H1 (cell line): ENCODE results near the gene PRAMEF20. TPM values are rescaled to one million over a fixed set of nuclear protein-coding genes. Genes with fewer than 3 reads are reported as not detected.
"Not testable (repeated sequence)": the region's sequence is repeated elsewhere in the genome, so short reads cannot be mapped to it uniquely, and the experiment has no call there.

Source experiments
- CTCF ChIA-PET: fragments of 300-600 bp; sonication (Branson Sonifier 250); formaldehyde crosslinking; loops from one replicate; lab custom pipeline; 2021; ENCODE audit not compliant: partially characterized antibody; lab: Charles Lee
- POLR2A ChIA-PET: fragments of 300-600 bp; sonication (Branson Sonifier 250); formaldehyde crosslinking; loops from one replicate; lab custom pipeline; 2021; ENCODE audit warnings: inconsistent platforms; ENCODE audit not compliant: partially characterized antibody; lab: Charles Lee
- DNase-seq, 2 experiments: peaks; one replicate each; pipeline versions ENCODE4 v3.0.0 to v3.0.0-alpha.2; 2010 to 2022; ENCODE audit warnings: low spot score in 2 of 2, low read depth in 1 of 2, mixed read lengths in 1 of 2
- FAIRE-seq: peaks from 2 replicates; lab custom pipeline; 2011; peaks lifted over from hg19 to GRCh38; lab: Jason Lieb, UNC
- H2AFZ ChIP-seq: 2 replicates; pipeline ENCODE4 v1.8.1; 2012; ENCODE audit warnings: low read length, inconsistent platforms
- H2AK5ac ChIP-seq: 2 replicates; pipeline ENCODE4 v1.6.1; 2013; ENCODE audit warnings: low read depth, low read length
- H2BK120ac ChIP-seq: replicated peaks from 2 replicates; pipeline ENCODE3; 2013; ENCODE audit warnings: low read depth, low read length, inconsistent platforms
- H2BK12ac ChIP-seq: 2 replicates; pipeline ENCODE4 v1.6.1; 2013; ENCODE audit warnings: low read depth, low read length
- H2BK15ac ChIP-seq: 2 replicates; pipeline ENCODE4 v1.6.1; 2013; ENCODE audit warnings: low read length
- H2BK20ac ChIP-seq: 2 replicates; pipeline ENCODE4 v1.6.1; 2013; ENCODE audit warnings: low read length
- H2BK5ac ChIP-seq: 2 replicates; pipeline ENCODE4 v1.6.1; 2013; ENCODE audit warnings: low read depth, low read length
- H3K14ac ChIP-seq: 2 replicates; pipeline ENCODE4 v1.6.1; 2013; ENCODE audit warnings: inconsistent platforms; ENCODE audit not compliant: insufficient read length
- H3K18ac ChIP-seq: 2 replicates; pipeline ENCODE4 v1.6.1; 2013; ENCODE audit warnings: low read length; ENCODE audit errors: extremely low read depth
- H3K23ac ChIP-seq: 2 replicates; pipeline ENCODE4 v1.6.1; 2013; ENCODE audit warnings: inconsistent platforms; ENCODE audit not compliant: insufficient read length
- H3K23me2 ChIP-seq: 2 replicates; pipeline ENCODE4 v1.6.1; 2013; ENCODE audit warnings: low read depth, low read length
- H3K27ac ChIP-seq: 2 replicates; pipeline ENCODE4 v1.6.1; 2011; ENCODE audit warnings: low read depth, low read length, inconsistent platforms
- H3K27me3 ChIP-seq, 4 experiments: replicated peaks in 1 of 4; 1 replicate in 1 of 4; 2 replicates in 3 of 4; pipeline versions ENCODE4 v1.6.1 to v1.8.1; 2011 to 2013; ENCODE audit warnings: low read length in 3 of 4, mild to moderate bottlenecking in 3 of 4, inconsistent platforms in 2 of 4, mixed read lengths in 2 of 4, moderate library complexity in 1 of 4; ENCODE audit not compliant: control insufficient read depth in 3 of 4, insufficient read depth in 3 of 4; ENCODE audit errors: extremely low read depth in 1 of 4
- H3K36me3 ChIP-seq, 4 experiments: 2 replicates each; pipeline versions ENCODE4 v1.6.1 to v1.8.1; 2011 to 2013; ENCODE audit warnings: mild to moderate bottlenecking in 4 of 4, low read length in 3 of 4, moderate library complexity in 2 of 4, control low read depth in 1 of 4, inconsistent platforms in 1 of 4; ENCODE audit not compliant: insufficient read depth in 4 of 4, control insufficient read depth in 2 of 4
- H3K4ac ChIP-seq: replicated peaks from 2 replicates; pipeline ENCODE3; 2013; ENCODE audit warnings: low read length, low read depth, mixed read lengths, inconsistent platforms; ENCODE audit not compliant: insufficient read length
- H3K4me1 ChIP-seq, 4 experiments: replicated peaks in 1 of 4; 1 replicate in 1 of 4; 2 replicates in 3 of 4; pipeline versions ENCODE4 v1.6.1 to v1.8.1; 2011 to 2013; ENCODE audit warnings: low read length in 3 of 4, inconsistent platforms in 2 of 4, mixed read lengths in 1 of 4; ENCODE audit not compliant: insufficient read depth in 4 of 4, control insufficient read depth in 3 of 4
- H3K4me2 ChIP-seq, 2 experiments: 2 replicates each; pipeline versions ENCODE4 v1.6.1 to v1.8.1; 2011 to 2013; ENCODE audit warnings: low read depth in 2 of 2, low read length in 2 of 2, control low read depth in 1 of 2, inconsistent platforms in 1 of 2, mild to moderate bottlenecking in 1 of 2; ENCODE audit not compliant: insufficient read depth in 1 of 2
- H3K4me3 ChIP-seq, 4 experiments: fragments of 200-600, 300-600 bp in 1 of 4; sonication (generic), shearing (Covaris generic), sonication (Bioruptor Twin) in 1 of 4; 2 replicates each; pipeline versions ENCODE4 v1.5.1 to v1.8.1; 2011 to 2016; ENCODE audit warnings: low read length in 4 of 4, low read depth in 3 of 4, control low read depth in 2 of 4, inconsistent platforms in 2 of 4, mild to moderate bottlenecking in 2 of 4, mixed read lengths in 1 of 4, moderate library complexity in 1 of 4; ENCODE audit not compliant: insufficient read depth in 2 of 4; ENCODE audit errors: extremely low read depth in 1 of 4
- H3K56ac ChIP-seq: replicated peaks from 2 replicates; pipeline ENCODE3; 2013; ENCODE audit warnings: low read depth, mild to moderate bottlenecking, mixed read lengths, low read length, inconsistent platforms; ENCODE audit not compliant: insufficient read length
- H3K79me1 ChIP-seq: 2 replicates; pipeline ENCODE4 v1.6.1; 2013; ENCODE audit warnings: low read depth, low read length, control low read depth
- H3K79me2 ChIP-seq, 2 experiments: 2 replicates each; pipeline versions ENCODE4 v1.6.1 to v1.8.1; 2012 to 2013; ENCODE audit warnings: low read length in 2 of 2, mild to moderate bottlenecking in 2 of 2, inconsistent platforms in 1 of 2; ENCODE audit not compliant: insufficient read depth in 2 of 2, control insufficient read depth in 1 of 2
- H3K9ac ChIP-seq, 4 experiments: replicated peaks in 1 of 4; 1 replicate in 1 of 4; 2 replicates in 3 of 4; pipeline versions ENCODE4 v1.6.1 to v1.8.1; 2011 to 2013; ENCODE audit warnings: low read depth in 3 of 4, low read length in 3 of 4, control low read depth in 2 of 4, mild to moderate bottlenecking in 2 of 4, moderate library complexity in 2 of 4, inconsistent platforms in 1 of 4; ENCODE audit errors: extremely low read depth in 1 of 4
- H3K9me3 ChIP-seq, 2 experiments: 2 replicates each; pipeline versions ENCODE4 v1.6.1 to v1.8.1; 2012 to 2013; ENCODE audit warnings: mild to moderate bottlenecking in 2 of 2, moderate library complexity in 2 of 2, control low read depth in 1 of 2, inconsistent platforms in 1 of 2, low read depth in 1 of 2, low read length in 1 of 2, mixed read lengths in 1 of 2; ENCODE audit not compliant: insufficient read depth in 2 of 2
- H4K20me1 ChIP-seq, 2 experiments: replicated peaks in 1 of 2; 2 replicates each; pipeline versions ENCODE3 to v1.8.1; 2011 to 2013; ENCODE audit warnings: inconsistent platforms in 2 of 2, low read length in 2 of 2, mild to moderate bottlenecking in 1 of 2; ENCODE audit not compliant: insufficient read depth in 2 of 2, control insufficient read depth in 1 of 2
- H4K5ac ChIP-seq: 2 replicates; pipeline ENCODE4 v1.6.1; 2013; ENCODE audit warnings: low read length, low read depth, mixed read lengths, inconsistent platforms; ENCODE audit not compliant: insufficient read length
- H4K8ac ChIP-seq: 2 replicates; pipeline ENCODE4 v1.8.0; 2013; ENCODE audit warnings: mild to moderate bottlenecking, moderate library complexity, low read length, inconsistent platforms; ENCODE audit not compliant: insufficient read depth; ENCODE audit errors: extremely low read depth
- H4K91ac ChIP-seq: replicated peaks from 2 replicates; pipeline ENCODE3; 2013; ENCODE audit warnings: low read length, mixed read lengths, inconsistent platforms; ENCODE audit not compliant: insufficient read length
- WGBS, 2 experiments: shearing (Covaris generic) in 1 of 2; methylation state at CpG; one replicate each; pipeline versions ENCODE4 v1.1.6 to v1.1.7; 2013 to 2015; ENCODE audit warnings: low lambda C conversion rate in 2 of 2, mixed read lengths in 2 of 2, inconsistent platforms in 1 of 2, low coverage in 1 of 2, missing lambda C conversion rate in 1 of 2; ENCODE audit not compliant: insufficient replicate concordance in 2 of 2, insufficient coverage in 1 of 2, insufficient read length in 1 of 2; ENCODE audit errors: extremely low coverage in 1 of 2, missing lambda C conversion rate in 1 of 2; 5-methylcytosine and 5-hydroxymethylcytosine counted together
- polyA plus RNA-seq, 7 experiments: library from polyadenylated mRNA; depleted of rRNA in 3 of 7; stranded (reverse) in 5 of 7; unstranded in 2 of 7; fragments of >200 nt in 5 of 7; fragments of 200-250 nt in 2 of 7; gene quantifications; 1 replicate in 5 of 7; 2 replicates in 1 of 7; 4 replicates in 1 of 7; pipeline versions ENCODE4 v1.2.1 to v1.2.3, GENCODE V29; 2011 to 2013; ENCODE audit warnings: missing spikeins in 2 of 7, mixed read lengths in 2 of 7
- total RNA-seq: library from RNA; stranded (reverse); fragmentation: NEBNext Ultra II Directional; extraction: Animal tissue kit (Norgen Biotek cat#: 25700); gene quantifications from 2 replicates; pipeline ENCODE4 v1.2.1, GENCODE V29; 2021

The PRAMEF20 gene
- total and polyA plus RNA-seq, 2 of the 8 experiments (the other 6 are each of a cell fraction or from before 2014, with no cell fraction given): not detected

- DNase-seq, H3K23ac ChIP-seq, H2BK5ac ChIP-seq, H4K20me1 ChIP-seq, H2BK20ac ChIP-seq, H3K4me2 ChIP-seq, H2BK15ac ChIP-seq, H4K91ac ChIP-seq, H3K79me1 ChIP-seq, H3K4me1 ChIP-seq, H3K4ac ChIP-seq, H2AK5ac ChIP-seq, H3K79me2 ChIP-seq, H3K18ac ChIP-seq, H3K36me3 ChIP-seq, H3K23me2 ChIP-seq, POLR2A ChIA-PET, H2BK12ac ChIP-seq, H3K4me3 ChIP-seq, H2BK120ac ChIP-seq, H4K5ac ChIP-seq, H3K27ac ChIP-seq, H2AFZ ChIP-seq, CTCF ChIA-PET, H3K9ac ChIP-seq, H3K27me3 ChIP-seq, H3K14ac ChIP-seq, H4K8ac ChIP-seq, FAIRE-seq, H3K56ac ChIP-seq: not testable (repeated sequence)
- 98% methylated on average over 3 of the region's 3 CpGs; no CpG with 5 or more reads in 1 of the 2 experiments for WGBS, 2 experiments
- peaks cover 11 to 26% of the 10 kb centered on the region in 2 experiments; a peak in 3 of 4 replicates for H3K9me3 ChIP-seq
These were observed 43.7 kb upstream of the PRAMEF20 start for GRCh38 chr1:13366536-13366935.

- H4K91ac ChIP-seq, H3K4ac ChIP-seq, FAIRE-seq, H2AFZ ChIP-seq, H3K56ac ChIP-seq, H3K27ac ChIP-seq, H3K79me1 ChIP-seq, H3K14ac ChIP-seq, H4K5ac ChIP-seq, CTCF ChIA-PET, H2BK20ac ChIP-seq, H3K23me2 ChIP-seq, H3K9ac ChIP-seq, H3K27me3 ChIP-seq, H2BK15ac ChIP-seq, POLR2A ChIA-PET, H2BK120ac ChIP-seq, H2AK5ac ChIP-seq, H3K4me2 ChIP-seq, H3K4me3 ChIP-seq, H3K23ac ChIP-seq, H3K4me1 ChIP-seq, H2BK5ac ChIP-seq, H2BK12ac ChIP-seq, H3K36me3 ChIP-seq, H3K79me2 ChIP-seq, H4K20me1 ChIP-seq, H4K8ac ChIP-seq, H3K18ac ChIP-seq: not testable (repeated sequence)
- H3K9me3 ChIP-seq: peaks cover 11 to 46% of the 10 kb centered on the region in 2 experiments; a peak in 3 of 4 replicates
- 90% methylated on average over 3 of the region's 4 CpGs; no CpG with 5 or more reads in 1 of the 2 experiments for WGBS, 2 experiments
- peak in 1 of 2 experiments; percentile 45 for DNase-seq
These were observed 41.7 kb upstream of the PRAMEF20 start for GRCh38 chr1:13368544-13368943.
